Measurements from ENCODE around the gene GLI3.

Gene GLI3

DNA sequence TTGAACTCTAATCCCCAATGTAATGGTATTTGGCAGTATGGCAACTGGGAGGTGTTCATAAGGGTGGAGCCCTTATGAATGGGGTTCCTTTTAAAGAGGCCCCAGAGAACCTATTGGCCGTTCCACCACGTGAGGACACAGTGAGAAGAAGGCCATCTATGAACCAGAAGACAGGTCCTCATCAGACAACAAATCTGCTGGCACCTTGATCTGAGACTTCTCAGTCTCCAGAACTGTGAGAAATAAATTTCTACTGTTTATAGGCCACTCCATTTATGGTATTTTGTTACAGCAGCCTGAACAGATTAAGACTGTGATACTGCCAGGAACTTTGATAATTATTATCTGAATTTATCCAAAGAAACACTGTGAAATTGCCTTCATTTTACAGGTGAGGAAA lies 132.3 kb downstream of the GLI3 start:
- Histone ChIP-seq H3F3A (ENCODE audit: low read depth) (no peaks in the 10 kb centered on the region), H3K9me2 (replicated peaks; ENCODE audit: low read depth, low read length) (no peaks in the 10 kb centered on the region), H3K36me3 (ENCODE audit: insufficient read depth, low read length) (no peaks in the 10 kb centered on the region), H2AFZ (ENCODE audit: low read length) (no peak overlapping the region), H3K9me3 (ENCODE audit: insufficient read depth, low read depth, low read length) (no peaks in the 10 kb centered on the region), H3K9ac (ENCODE audit: low read depth, low read length, poor library complexity, severe bottlenecking) (no peak overlapping the region), H3K4me3 (ENCODE audit: low read length, poor library complexity, severe bottlenecking) (no peak overlapping the region), H3K4me2 (ENCODE audit: low read depth, low read length, poor library complexity, severe bottlenecking) (no peak overlapping the region), H4K20me1 (ENCODE audit: insufficient read depth, low read length, poor library complexity, severe bottlenecking) (no peaks in the 10 kb centered on the region), H3K79me2 (ENCODE audit: insufficient read depth, low read length) (no peaks in the 10 kb centered on the region), H3K27me3 (ENCODE audit: insufficient read depth, low read length, poor library complexity, severe bottlenecking) (no peaks in the 10 kb centered on the region), H3K4me1 (ENCODE audit: insufficient read depth, low read length, poor library complexity, severe bottlenecking) (no peaks in the 10 kb centered on the region)
- TF ChIP-seq, protein P1, sequence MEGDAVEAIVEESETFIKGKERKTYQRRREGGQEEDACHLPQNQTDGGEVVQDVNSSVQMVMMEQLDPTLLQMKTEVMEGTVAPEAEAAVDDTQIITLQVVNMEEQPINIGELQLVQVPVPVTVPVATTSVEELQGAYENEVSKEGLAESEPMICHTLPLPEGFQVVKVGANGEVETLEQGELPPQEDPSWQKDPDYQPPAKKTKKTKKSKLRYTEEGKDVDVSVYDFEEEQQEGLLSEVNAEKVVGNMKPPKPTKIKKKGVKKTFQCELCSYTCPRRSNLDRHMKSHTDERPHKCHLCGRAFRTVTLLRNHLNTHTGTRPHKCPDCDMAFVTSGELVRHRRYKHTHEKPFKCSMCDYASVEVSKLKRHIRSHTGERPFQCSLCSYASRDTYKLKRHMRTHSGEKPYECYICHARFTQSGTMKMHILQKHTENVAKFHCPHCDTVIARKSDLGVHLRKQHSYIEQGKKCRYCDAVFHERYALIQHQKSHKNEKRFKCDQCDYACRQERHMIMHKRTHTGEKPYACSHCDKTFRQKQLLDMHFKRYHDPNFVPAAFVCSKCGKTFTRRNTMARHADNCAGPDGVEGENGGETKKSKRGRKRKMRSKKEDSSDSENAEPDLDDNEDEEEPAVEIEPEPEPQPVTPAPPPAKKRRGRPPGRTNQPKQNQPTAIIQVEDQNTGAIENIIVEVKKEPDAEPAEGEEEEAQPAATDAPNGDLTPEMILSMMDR (conservative IDR thresholded peaks at IDR 0.05; ENCODE audit: low read length), result no peak
- TF ChIP-seq EZH2phosphoT487 (IDR thresholded peaks at IDR 0.05; ENCODE audit: borderline replicate concordance), result no peak

DNA sequence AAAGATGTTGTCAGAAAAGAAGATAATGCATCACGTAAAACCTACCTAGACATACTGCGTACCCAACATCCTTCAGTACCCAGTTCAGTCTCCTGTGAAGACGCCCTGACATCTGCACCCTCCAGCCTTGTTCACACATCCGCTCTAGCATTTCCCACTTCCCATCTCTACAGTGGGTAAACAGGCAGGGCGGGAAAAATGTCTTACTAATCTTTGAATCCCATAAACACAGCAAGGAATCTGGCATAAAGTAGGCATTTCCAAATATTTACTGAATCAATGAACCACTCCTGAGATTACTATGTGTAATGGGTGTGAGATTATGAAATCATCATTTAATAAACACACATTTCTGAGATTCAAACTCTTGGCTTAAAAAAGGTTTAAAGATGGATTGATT lies 132.8 kb downstream of the GLI3 start:
- no peaks in the 10 kb centered on the region for H4K20me1 ChIP-seq (ENCODE audit: insufficient read depth, low read length, poor library complexity, severe bottlenecking)
- no peak overlapping the region for H3K4me2 ChIP-seq (ENCODE audit: low read depth, low read length, poor library complexity, severe bottlenecking)
- no peaks in the 10 kb centered on the region for H3K79me2 ChIP-seq (ENCODE audit: insufficient read depth, low read length)
- no peaks in the 10 kb centered on the region for H3K36me3 ChIP-seq (ENCODE audit: insufficient read depth, low read length)
- no peaks in the 10 kb centered on the region for H3K4me1 ChIP-seq (ENCODE audit: insufficient read depth, low read length, poor library complexity, severe bottlenecking)
- no peak for TF ChIP-seq EZH2phosphoT487 (IDR thresholded peaks at IDR 0.05; ENCODE audit: borderline replicate concordance)
- TF ChIP-seq, protein P1 (conservative IDR thresholded peaks at IDR 0.05; ENCODE audit: low read length), result no peak
- no peaks in the 10 kb centered on the region for H3K9me2 ChIP-seq (replicated peaks; ENCODE audit: low read depth, low read length)
- no peak overlapping the region for H3K9ac ChIP-seq (ENCODE audit: low read depth, low read length, poor library complexity, severe bottlenecking)
- no peaks in the 10 kb centered on the region for H3K9me3 ChIP-seq (ENCODE audit: insufficient read depth, low read depth, low read length)
- H3K27me3 ChIP-seq (ENCODE audit: insufficient read depth, low read length, poor library complexity, severe bottlenecking), result no peaks in the 10 kb centered on the region
- H2AFZ ChIP-seq (ENCODE audit: low read length), result no peak overlapping the region
- H3K4me3 ChIP-seq (ENCODE audit: low read length, poor library complexity, severe bottlenecking), result no peak overlapping the region
- H3F3A ChIP-seq (ENCODE audit: low read depth), result no peaks in the 10 kb centered on the region

DNA sequence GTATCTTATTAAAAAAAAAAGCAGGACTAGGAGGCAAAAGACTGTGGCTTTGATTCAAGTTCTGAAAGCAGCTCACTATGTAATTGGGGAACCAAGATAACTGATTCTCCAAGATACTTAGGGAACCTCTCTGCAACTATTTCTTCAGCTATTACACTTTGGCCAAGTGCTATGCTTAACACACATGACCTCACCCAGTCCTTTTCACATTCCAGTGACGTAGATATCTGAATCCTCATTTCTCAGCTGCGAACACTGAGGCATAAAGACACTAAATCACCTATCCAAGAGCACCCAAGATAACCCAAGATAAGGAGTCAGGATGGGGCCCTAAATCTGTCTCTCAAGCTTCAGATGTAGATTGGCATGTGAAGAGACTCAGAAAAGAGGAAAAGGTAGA lies 133.6 kb downstream of the GLI3 start:
- no peaks in the 10 kb centered on the region for H3K4me1 ChIP-seq (ENCODE audit: insufficient read depth, low read length, poor library complexity, severe bottlenecking)
- H3K4me2 ChIP-seq (ENCODE audit: low read depth, low read length, poor library complexity, severe bottlenecking), result no peak overlapping the region
- no peak overlapping the region for H3K4me3 ChIP-seq (ENCODE audit: low read length, poor library complexity, severe bottlenecking)
- H3K9ac ChIP-seq (ENCODE audit: low read depth, low read length, poor library complexity, severe bottlenecking), result no peak overlapping the region
- H3K79me2 ChIP-seq (ENCODE audit: insufficient read depth, low read length), result no peaks in the 10 kb centered on the region
- no peaks in the 10 kb centered on the region for H4K20me1 ChIP-seq (ENCODE audit: insufficient read depth, low read length, poor library complexity, severe bottlenecking)
- no peaks in the 10 kb centered on the region for H3K36me3 ChIP-seq (ENCODE audit: insufficient read depth, low read length)
- H2AFZ ChIP-seq (ENCODE audit: low read length), result no peak overlapping the region
- no peaks in the 10 kb centered on the region for H3K9me3 ChIP-seq (ENCODE audit: insufficient read depth, low read depth, low read length)
- no peaks in the 10 kb centered on the region for H3K9me2 ChIP-seq (replicated peaks; ENCODE audit: low read depth, low read length)
- TF ChIP-seq EZH2phosphoT487 (IDR thresholded peaks at IDR 0.05; ENCODE audit: borderline replicate concordance), result no peak
- TF ChIP-seq, protein P1 (conservative IDR thresholded peaks at IDR 0.05; ENCODE audit: low read length), result no peak
- no peaks in the 10 kb centered on the region for H3F3A ChIP-seq (ENCODE audit: low read depth)
- no peaks in the 10 kb centered on the region for H3K27me3 ChIP-seq (ENCODE audit: insufficient read depth, low read length, poor library complexity, severe bottlenecking)

Data from Loucy (cell line).